HepG2 (cell line): ENCODE results near the gene SSTR5. TPM values are rescaled to one million over a fixed set of nuclear protein-coding genes. Genes with fewer than 3 reads are reported as not detected.

Source experiments
- ARNT2 ChIP-seq: sonication (generic); formaldehyde crosslinking; IDR thresholded peaks from 2 replicates; pipeline ENCODE4 v1.8.0; 2022; ENCODE audit warnings: mild to moderate bottlenecking, low read depth, missing genetic modification reagents, moderate library complexity
- ERF ChIP-seq: IDR thresholded peaks from 2 replicates; pipeline ENCODE4 v1.6.1; 2018; ENCODE audit warnings: missing biosample characterization, missing genetic modification reagents
- FOXC1 ChIP-seq: sonication (generic); formaldehyde crosslinking; IDR thresholded peaks from 2 replicates; pipeline ENCODE4 v1.8.0; 2022; ENCODE audit warnings: mild to moderate bottlenecking, missing genetic modification reagents, borderline replicate concordance
- GATAD2A ChIP-seq: IDR thresholded peaks from 2 replicates; pipeline ENCODE4 v1.6.1; 2016
- HDAC2 ChIP-seq: sonication (generic); formaldehyde crosslinking; IDR thresholded peaks from 2 replicates; pipeline ENCODE4 v1.4.0; 2020; ENCODE audit warnings: missing genetic modification reagents
- MIER2 ChIP-seq: IDR thresholded peaks from 2 replicates; pipeline ENCODE4 v1.6.1; 2016; ENCODE audit warnings: missing biosample characterization, missing genetic modification reagents
- MTA1 ChIP-seq: sonication (generic); formaldehyde crosslinking; IDR thresholded peaks from 2 replicates; pipeline ENCODE4 v1.4.0; 2020; ENCODE audit warnings: missing genetic modification reagents, mild to moderate bottlenecking, borderline replicate concordance
- NKX3-1 ChIP-seq: sonication (generic); formaldehyde crosslinking; IDR thresholded peaks from 2 replicates; pipeline ENCODE4 v1.5.0; 2020; ENCODE audit warnings: missing genetic modification reagents
- PHB2 ChIP-seq: fragments of 450-650 bp; IDR thresholded peaks from 2 replicates; pipeline ENCODE4 v1.6.1; 2018; ENCODE audit not compliant: partially characterized antibody
- PHF5A ChIP-seq: IDR thresholded peaks from one replicate; pipeline ENCODE4 v1.6.1; 2018; ENCODE audit warnings: low read depth, missing genetic modification reagents; ENCODE audit not compliant: unreplicated experiment
- PPARG ChIP-seq: conservative IDR thresholded peaks from 2 replicates; pipeline ENCODE4 v1.6.1; 2016; ENCODE audit warnings: missing biosample characterization, missing genetic modification reagents
- RELA ChIP-seq: sonication (generic); formaldehyde crosslinking; IDR thresholded peaks from 2 replicates; pipeline ENCODE4 v1.4.0; 2020; ENCODE audit warnings: missing genetic modification reagents
- SAFB2 ChIP-seq: sonication (generic); formaldehyde crosslinking; IDR thresholded peaks from 2 replicates; pipeline ENCODE4 v1.5.1; 2020; ENCODE audit warnings: missing genetic modification reagents, low read depth, mild to moderate bottlenecking, borderline replicate concordance
- YEATS2 ChIP-seq: sonication (generic); formaldehyde crosslinking; IDR thresholded peaks from 2 replicates; pipeline ENCODE4 v1.4.0; 2020; ENCODE audit warnings: missing genetic modification reagents, borderline replicate concordance
- ZC3H13 ChIP-seq: sonication (generic); formaldehyde crosslinking; IDR thresholded peaks from 2 replicates; pipeline ENCODE4 v1.8.1; 2023; ENCODE audit warnings: mild to moderate bottlenecking, missing genetic modification reagents, moderate library complexity
- ZNF333 ChIP-seq: sonication (generic); formaldehyde crosslinking; IDR thresholded peaks from 2 replicates; pipeline ENCODE4 v1.4.0; 2020; ENCODE audit warnings: mild to moderate bottlenecking, missing genetic modification reagents, borderline replicate concordance
- ZNF530 ChIP-seq: sonication (generic); formaldehyde crosslinking; IDR thresholded peaks from 2 replicates; pipeline ENCODE4 v1.5.0; 2020; ENCODE audit warnings: low read depth, mild to moderate bottlenecking, missing genetic modification reagents
- ZNF572 ChIP-seq: sonication (generic); formaldehyde crosslinking; IDR thresholded peaks from 2 replicates; pipeline ENCODE4 v1.5.1; 2020; ENCODE audit warnings: mild to moderate bottlenecking, missing genetic modification reagents
- ZNF777 ChIP-seq: sonication (generic); formaldehyde crosslinking; IDR thresholded peaks from 2 replicates; pipeline ENCODE4 v1.4.0; 2020; ENCODE audit warnings: missing genetic modification reagents
- ZSCAN21 ChIP-seq: sonication (generic); formaldehyde crosslinking; IDR thresholded peaks from 2 replicates; pipeline ENCODE4 v1.8.0; 2022; ENCODE audit warnings: mild to moderate bottlenecking, missing genetic modification reagents, moderate library complexity, borderline replicate concordance
- ZSCAN22 ChIP-seq: sonication (generic); formaldehyde crosslinking; IDR thresholded peaks from 2 replicates; pipeline ENCODE4 v1.4.0; 2020; ENCODE audit warnings: mild to moderate bottlenecking, missing genetic modification reagents
- polyA plus RNA-seq, 8 experiments: library from polyadenylated mRNA; depleted of rRNA in 3 of 8; stranded (reverse) in 7 of 8; unstranded in 1 of 8; fragments of >200 nt; fragmentation: Illumina TruSeq in 4 of 8; extraction: Trizol in 4 of 8; gene quantifications; 2 replicates each; pipeline versions ENCODE4 v1.2.1 to v1.2.3, GENCODE V29; 2011 to 2016; ENCODE audit warnings: low read depth in 4 of 8, missing spikeins in 1 of 8, mixed read lengths in 1 of 8; ENCODE audit not compliant: insufficient read depth in 1 of 8
- total RNA-seq, 5 experiments: library from RNA; depleted of rRNA; stranded (reverse); fragments of >200 nt; fragmentation: Illumina TruSeq; extraction: Trizol; gene quantifications; 2 replicates each; pipeline ENCODE4 v1.2.3, GENCODE V29; 2016; ENCODE audit warnings: low read depth in 1 of 5
- TF ChIP-seq, protein P1 (sequence below): sonication (generic); formaldehyde crosslinking; IDR thresholded peaks from 2 replicates; pipeline ENCODE4 v1.5.0; 2020; ENCODE audit warnings: missing genetic modification reagents
- TF ChIP-seq, protein P2 (sequence below): sonication (generic); formaldehyde crosslinking; IDR thresholded peaks from 2 replicates; pipeline ENCODE4 v1.8.0; 2022; ENCODE audit warnings: missing genetic modification reagents, mild to moderate bottlenecking, inconsistent platforms, borderline replicate concordance
- TF ChIP-seq, protein P3 (sequence below): sonication (generic); formaldehyde crosslinking; IDR thresholded peaks from 2 replicates; pipeline ENCODE4 v1.4.0; 2020; ENCODE audit warnings: low read depth, mild to moderate bottlenecking, missing genetic modification reagents
- TF ChIP-seq, protein P4 (sequence below): sonication (generic); formaldehyde crosslinking; IDR thresholded peaks from 2 replicates; pipeline ENCODE4 v1.5.1; 2020; ENCODE audit warnings: missing genetic modification reagents, mild to moderate bottlenecking, borderline replicate concordance

Gene SSTR5
- total and polyA plus RNA-seq, 2 of the 13 experiments (the other 11 are each of a cell fraction or from before 2014, with no cell fraction given), result 0.20 to 0.49 TPM

DNA sequence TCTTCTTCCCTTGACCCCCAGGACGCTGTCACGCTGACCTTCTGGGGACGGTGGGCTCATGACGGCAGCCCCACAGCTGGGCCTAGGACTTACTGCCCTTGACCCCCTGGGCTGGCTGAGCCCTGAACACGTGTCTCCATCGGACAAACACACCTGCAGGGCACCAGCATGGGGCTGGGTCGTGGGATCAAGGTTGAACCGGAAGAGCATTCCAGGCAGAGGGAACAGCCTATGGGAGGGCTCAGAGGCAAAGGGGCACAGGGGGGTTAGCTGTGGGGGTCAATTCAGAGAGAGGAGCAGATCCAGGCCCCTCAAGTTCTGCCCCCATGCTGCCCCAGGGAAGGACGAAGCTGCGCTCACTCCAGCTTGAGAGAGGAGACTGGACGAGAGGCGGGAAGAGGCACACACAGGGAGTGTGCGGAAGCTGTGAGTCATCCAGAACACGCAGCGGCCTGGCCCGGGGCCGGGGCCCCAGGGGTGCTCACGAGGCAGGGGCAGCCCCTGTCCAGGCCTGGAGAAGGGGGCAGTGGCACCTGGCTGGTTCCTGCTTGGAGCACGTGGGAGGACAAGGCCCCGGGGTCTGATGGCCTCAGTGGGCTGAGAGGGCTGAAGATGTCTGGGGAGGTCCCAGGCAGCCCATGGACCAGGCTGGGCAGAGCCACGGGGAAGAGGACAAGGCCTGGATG lies 9.9 kb downstream of the SSTR5 start (continued):
- TF ChIP-seq, protein P1, sequence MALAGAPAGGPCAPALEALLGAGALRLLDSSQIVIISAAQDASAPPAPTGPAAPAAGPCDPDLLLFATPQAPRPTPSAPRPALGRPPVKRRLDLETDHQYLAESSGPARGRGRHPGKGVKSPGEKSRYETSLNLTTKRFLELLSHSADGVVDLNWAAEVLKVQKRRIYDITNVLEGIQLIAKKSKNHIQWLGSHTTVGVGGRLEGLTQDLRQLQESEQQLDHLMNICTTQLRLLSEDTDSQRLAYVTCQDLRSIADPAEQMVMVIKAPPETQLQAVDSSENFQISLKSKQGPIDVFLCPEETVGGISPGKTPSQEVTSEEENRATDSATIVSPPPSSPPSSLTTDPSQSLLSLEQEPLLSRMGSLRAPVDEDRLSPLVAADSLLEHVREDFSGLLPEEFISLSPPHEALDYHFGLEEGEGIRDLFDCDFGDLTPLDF, result peak; percentile 35
- TF ChIP-seq ZC3H13 (CRISPR knock-in tag), result peak; percentile 96
- TF ChIP-seq PPARG (CRISPR knock-in tag), result peak; percentile 60
- TF ChIP-seq FOXC1 (CRISPR knock-in tag), result peak; percentile 94
- peak; percentile 83 for TF ChIP-seq GATAD2A
- TF ChIP-seq, protein P2, sequence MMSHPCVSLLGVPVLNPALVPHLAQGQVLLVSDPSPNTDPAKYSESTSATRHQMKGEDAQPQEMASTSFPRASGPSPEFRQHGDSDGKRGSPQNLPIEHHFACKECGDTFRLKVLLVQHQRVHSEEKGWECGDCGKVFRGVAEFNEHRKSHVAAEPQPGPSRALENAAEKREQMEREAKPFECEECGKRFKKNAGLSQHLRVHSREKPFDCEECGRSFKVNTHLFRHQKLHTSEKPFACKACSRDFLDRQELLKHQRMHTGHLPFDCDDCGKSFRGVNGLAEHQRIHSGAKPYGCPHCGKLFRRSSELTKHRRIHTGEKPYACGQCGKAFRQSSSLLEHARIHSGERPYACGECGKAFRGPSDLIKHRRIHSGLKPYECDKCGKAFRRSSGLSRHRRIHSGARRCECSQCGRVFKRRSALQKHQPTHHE (CRISPR knock-in tag), result peak; percentile 45; the same call in 1 of the 2 replicates
- TF ChIP-seq PHB2, result no peak
- TF ChIP-seq, protein P3, sequence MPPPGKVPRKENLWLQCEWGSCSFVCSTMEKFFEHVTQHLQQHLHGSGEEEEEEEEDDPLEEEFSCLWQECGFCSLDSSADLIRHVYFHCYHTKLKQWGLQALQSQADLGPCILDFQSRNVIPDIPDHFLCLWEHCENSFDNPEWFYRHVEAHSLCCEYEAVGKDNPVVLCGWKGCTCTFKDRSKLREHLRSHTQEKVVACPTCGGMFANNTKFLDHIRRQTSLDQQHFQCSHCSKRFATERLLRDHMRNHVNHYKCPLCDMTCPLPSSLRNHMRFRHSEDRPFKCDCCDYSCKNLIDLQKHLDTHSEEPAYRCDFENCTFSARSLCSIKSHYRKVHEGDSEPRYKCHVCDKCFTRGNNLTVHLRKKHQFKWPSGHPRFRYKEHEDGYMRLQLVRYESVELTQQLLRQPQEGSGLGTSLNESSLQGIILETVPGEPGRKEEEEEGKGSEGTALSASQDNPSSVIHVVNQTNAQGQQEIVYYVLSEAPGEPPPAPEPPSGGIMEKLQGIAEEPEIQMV (CRISPR knock-in tag), result peak; percentile 92
- peak; percentile 77; the same call in 1 of the 2 replicates for TF ChIP-seq ZSCAN22 (CRISPR knock-in tag)
- peak; percentile 85; the same call in 1 of the 2 replicates for TF ChIP-seq NKX3-1 (CRISPR knock-in tag)
- peak; percentile 84; the same call in 1 of the 2 replicates for TF ChIP-seq YEATS2
- TF ChIP-seq, protein P4, sequence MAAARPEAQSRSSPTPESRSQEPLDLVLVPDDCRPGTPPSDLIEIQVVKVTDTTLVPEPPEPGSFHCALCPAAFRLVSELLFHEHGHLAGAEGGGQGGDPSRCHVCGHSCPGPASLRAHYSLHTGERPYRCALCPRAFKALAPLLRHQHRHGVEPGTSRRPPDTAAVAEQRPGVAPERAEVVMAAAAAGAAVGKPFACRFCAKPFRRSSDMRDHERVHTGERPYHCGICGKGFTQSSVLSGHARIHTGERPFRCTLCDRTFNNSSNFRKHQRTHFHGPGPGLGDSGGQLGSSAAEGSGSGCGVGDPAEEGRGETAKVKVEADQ, result 0 out of 2 replicates have a peak, but pooled peaks have one; percentile 33
- TF ChIP-seq RELA, result 0 out of 2 replicates have a peak, but pooled peaks have one; percentile 21
- peak; percentile 98 for TF ChIP-seq ERF (CRISPR knock-in tag)
- TF ChIP-seq ZNF572 (CRISPR knock-in tag), result 0 out of 2 replicates have a peak, but pooled peaks have one; percentile 48
- TF ChIP-seq SAFB2 (CRISPR knock-in tag), result peak; percentile 69; the same call in 1 of the 2 replicates
- TF ChIP-seq ZNF530 (CRISPR knock-in tag), result peak; percentile 32; the same call in 1 of the 2 replicates
- peak; percentile 88; the same call in 1 of the 2 replicates for TF ChIP-seq HDAC2 (CRISPR knock-in tag)
- peak; percentile 11; the same call in 1 of the 2 replicates for TF ChIP-seq ZNF777 (CRISPR knock-in tag)
- TF ChIP-seq ZSCAN21 (CRISPR knock-in tag), result peak; percentile 95
- TF ChIP-seq PHF5A (CRISPR knock-in tag), result peak; percentile 94
- no peak for TF ChIP-seq ZNF333 (CRISPR knock-in tag)
- TF ChIP-seq MIER2 (CRISPR knock-in tag), result peak; percentile 68; the same call in 1 of the 2 replicates
- TF ChIP-seq MTA1 (CRISPR knock-in tag), result peak; percentile 93
- peak; percentile 85 for TF ChIP-seq ARNT2
